GM06990 (cell line): ENCODE results near the gene TERT.

ENCODE experiments used
- DNase-seq: peaks from one replicate; pipeline ENCODE4 v3.0.0-alpha.2; 2011; ENCODE audit not compliant: insufficient read length; ENCODE audit errors: extremely low read depth
- H3K27me3 ChIP-seq: replicated peaks from 2 replicates; pipeline ENCODE4 v1.6.0; 2011; ENCODE audit warnings: low read length; ENCODE audit not compliant: control insufficient read depth, insufficient read depth
- H3K36me3 ChIP-seq: 2 replicates; pipeline ENCODE4 v1.5.1; 2011; ENCODE audit warnings: low read length; ENCODE audit not compliant: control insufficient read depth, insufficient read depth
- H3K4me3 ChIP-seq: replicated peaks from 2 replicates; pipeline ENCODE4 v1.5.1; 2011; ENCODE audit warnings: low read depth, mild to moderate bottlenecking, control low read depth, low read length
- CTCF ChIP-seq: IDR thresholded peaks from 2 replicates; pipeline ENCODE4 v1.5.1; 2011; ENCODE audit warnings: low read length, control low read depth, mild to moderate bottlenecking, inconsistent platforms; ENCODE audit not compliant: insufficient read depth, poor library complexity, severe bottlenecking

Gene TERT

GRCh38 chr5:1205255-1206180, 89.3 kb downstream of the TERT start:
- TF ChIP-seq CTCF: no peak
- Histone ChIP-seq H3K36me3 (no peaks in the 10 kb centered on the region), H3K4me3 (no peak overlapping the region), H3K27me3 (no peaks in the 10 kb centered on the region; the same call in 1 of the 2 replicates)
- no peak for DNase-seq

- no peak for DNase-seq
- no peak for TF ChIP-seq CTCF
- H3K27me3 ChIP-seq: no peaks in the 10 kb centered on the region; the same call in 1 of the 2 replicates
- no peaks in the 10 kb centered on the region for H3K36me3 ChIP-seq
- H3K4me3 ChIP-seq: no peak overlapping the region
These were observed 90.1 kb downstream of the TERT start for GRCh38 chr5:1204693-1205242.

- Histone ChIP-seq H3K27me3 (no peaks in the 10 kb centered on the region; the same call in 1 of the 2 replicates), H3K36me3 (no peaks in the 10 kb centered on the region), H3K4me3 (no peak overlapping the region)
- DNase-seq: no peak
- TF ChIP-seq CTCF: no peak
These were observed 90.7 kb downstream of the TERT start for GRCh38 chr5:1203968-1204692.

GRCh38 chr5:1203311-1203967, 91.4 kb downstream of the TERT start:
- Histone ChIP-seq H3K27me3 (no peaks in the 10 kb centered on the region; the same call in 1 of the 2 replicates), H3K4me3 (no peak overlapping the region), H3K36me3 (no peaks in the 10 kb centered on the region)
- no peak for TF ChIP-seq CTCF
- DNase-seq: no peak
